GM12878 (cell line): Measurements from ENCODE around the gene ME3. TPM values are rescaled to one million over a fixed set of nuclear protein-coding genes. Genes with fewer than 3 reads are reported as not detected.

Source experiments
- ATAC-seq: fragments of 200-7000 bp; cut with Tn5 transposase; 3 replicates; pipeline ENCODE4 v1.9.1; 2020; ENCODE audit warnings: mild to moderate bottlenecking, moderate library complexity
- BruUV-seq: library from RNA; stranded (reverse); fragments of 400-500 nt; replicated peaks from 2 replicates; lab custom pipeline; 2021; lab: Mats Ljungman, UMichigan
- CTCF ChIA-PET: fragments of 300-600 bp; sonication (Branson Sonifier 250); formaldehyde crosslinking; extraction: SDS; loops from one replicate; lab custom pipeline; 2021; ENCODE audit warnings: inconsistent platforms; lab: Yijun Ruan, JAX
- POLR2A ChIA-PET: fragments of 350-600 bp; formaldehyde crosslinking; extraction: SDS; loops from one replicate; lab custom pipeline; 2021; ENCODE audit warnings: inconsistent platforms; lab: Charles Lee
- RAD21 ChIA-PET: fragments of 300-600 bp; sonication (Branson Sonifier 250); formaldehyde crosslinking; loops from one replicate; lab custom pipeline; 2023; ENCODE audit warnings: antibody characterized with exemption; ENCODE audit not compliant: unreplicated experiment; lab: Charles Lee
- SMC1A ChIA-PET: fragments of 300-600 bp; sonication (Branson Sonifier 250); formaldehyde crosslinking; loops from one replicate; lab custom pipeline; 2023; ENCODE audit not compliant: unreplicated experiment, uncharacterized antibody; lab: Charles Lee
- DNase-seq: peaks from one replicate; pipeline ENCODE4 v3.0.0-alpha.2; 2011; ENCODE audit warnings: low read depth, low spot score
- FAIRE-seq: peaks from 3 replicates; lab custom pipeline; 2011; peaks lifted over from hg19 to GRCh38; lab: Jason Lieb, UNC
- H2AFZ ChIP-seq: 2 replicates; pipeline ENCODE4 v1.6.0; 2011; ENCODE audit warnings: low read depth, low read length, control low read depth; ENCODE audit not compliant: control insufficient read depth
- H3K27ac ChIP-seq: 2 replicates; pipeline ENCODE4 v1.5.1; 2011; ENCODE audit warnings: control low read depth; ENCODE audit not compliant: control insufficient read depth, insufficient read depth
- H3K27me3 ChIP-seq, 2 experiments: replicated peaks in 1 of 2; 2 replicates each; pipeline versions ENCODE4 v1.6.0 to v1.6.1; 2011; ENCODE audit warnings: low read length in 1 of 2; ENCODE audit not compliant: control insufficient read depth in 2 of 2, insufficient read depth in 2 of 2
- H3K36me3 ChIP-seq, 2 experiments: 2 replicates each; pipeline ENCODE4 v1.5.1; 2011; ENCODE audit warnings: low read length in 1 of 2; ENCODE audit not compliant: control insufficient read depth in 2 of 2, insufficient read depth in 2 of 2
- H3K4me1 ChIP-seq: 2 replicates; pipeline ENCODE4 v1.6.1; 2011; ENCODE audit warnings: mild to moderate bottlenecking, low read length, moderate library complexity, mixed read lengths; ENCODE audit not compliant: control insufficient read depth, insufficient read depth
- H3K4me2 ChIP-seq: 2 replicates; pipeline ENCODE4 v1.6.0; 2011; ENCODE audit warnings: control low read depth; ENCODE audit not compliant: control insufficient read depth, insufficient read depth
- H3K4me3 ChIP-seq: fragments of 200-600 bp; sonication (generic); 2 replicates; pipeline ENCODE4 v1.5.1; 2016
- H3K79me2 ChIP-seq: 2 replicates; pipeline ENCODE4 v1.6.0; 2011; ENCODE audit warnings: low read length; ENCODE audit not compliant: control insufficient read depth, insufficient read depth
- H3K9ac ChIP-seq: 2 replicates; pipeline ENCODE4 v1.8.0; 2011; ENCODE audit warnings: low read length, control low read depth, mixed read lengths; ENCODE audit not compliant: control insufficient read depth, insufficient read depth
- H3K9me3 ChIP-seq: replicated peaks from 3 replicates; pipeline ENCODE4 v1.5.1; 2011; ENCODE audit warnings: mild to moderate bottlenecking, low read length; ENCODE audit not compliant: control insufficient read depth, insufficient read depth
- H4K20me1 ChIP-seq: 2 replicates; pipeline ENCODE4 v1.6.0; 2011; ENCODE audit not compliant: control insufficient read depth, insufficient read depth
- ATF7 ChIP-seq: fragments of 450-650 bp; IDR thresholded peaks from 2 replicates; pipeline ENCODE4 v1.6.1; 2016; ENCODE audit warnings: low read depth, mild to moderate bottlenecking
- CBX5 ChIP-seq: sonication (generic); IDR thresholded peaks from 2 replicates; pipeline ENCODE4 v1.6.1; 2016; ENCODE audit warnings: low read depth, moderate library complexity, mild to moderate bottlenecking, inconsistent platforms
- CEBPB ChIP-seq, 2 experiments: fragments of 150-350 bp in 1 of 2; IDR thresholded peaks; 2 replicates each; pipeline ENCODE4 v1.6.1; 2012 to 2014; ENCODE audit warnings: low read depth in 2 of 2, low read length in 2 of 2, borderline replicate concordance in 1 of 2, inconsistent platforms in 1 of 2
- CREB1 ChIP-seq: IDR thresholded peaks from 2 replicates; pipeline ENCODE4 v1.6.1; 2012; ENCODE audit warnings: low read depth, mild to moderate bottlenecking, inconsistent platforms
- MAX ChIP-seq: IDR thresholded peaks from 2 replicates; pipeline ENCODE4 v1.6.1; 2012; ENCODE audit warnings: low read depth, low read length, improper control_type of control experiment
- MEF2A ChIP-seq: IDR thresholded peaks from 2 replicates; pipeline ENCODE4 v1.6.1; 2011; ENCODE audit warnings: low read depth, mild to moderate bottlenecking, low read length, moderate library complexity; ENCODE audit not compliant: insufficient read depth
- MLLT1 ChIP-seq: fragments of 450-650 bp; IDR thresholded peaks from 2 replicates; pipeline ENCODE4 v1.6.1; 2016; ENCODE audit warnings: mild to moderate bottlenecking
- MYC ChIP-seq: IDR thresholded peaks from 2 replicates; pipeline ENCODE4 v1.6.1; 2011; ENCODE audit warnings: mild to moderate bottlenecking, low read length, moderate library complexity, inconsistent platforms; ENCODE audit not compliant: insufficient read depth, insufficient replicate concordance, insufficient read length, severe bottlenecking
- REST ChIP-seq: IDR thresholded peaks from 2 replicates; pipeline ENCODE4 v1.6.1; 2012; ENCODE audit warnings: mild to moderate bottlenecking, low read depth, low read length
- SMAD5 ChIP-seq: IDR thresholded peaks from 2 replicates; pipeline ENCODE4 v1.6.1; 2016; ENCODE audit warnings: antibody characterized with exemption, low read depth
- WGBS: methylation state at CpG from one replicate; pipeline ENCODE4 v1.1.6; 2016; ENCODE audit warnings: low lambda C conversion rate; ENCODE audit not compliant: insufficient replicate concordance, insufficient coverage; ENCODE audit errors: missing lambda C conversion rate; 5-methylcytosine and 5-hydroxymethylcytosine counted together
- in situ Hi-C: fragments of 300-500 bp; cut with MboI; formaldehyde crosslinking; loops from 9 replicates; pipeline ENCODE4 v1.14.3; 2018; ENCODE audit warnings: mixed read lengths
- intact Hi-C: fragments of 100-400 bp; cut with micrococcal nuclease; formaldehyde crosslinking; loops from one replicate; pipeline ENCODE4 v1.14.2; 2022; ENCODE audit not compliant: unreplicated experiment
- polyA plus RNA-seq, 11 experiments: library from polyadenylated mRNA; depleted of rRNA in 4 of 11; unstranded in 6 of 11; stranded (reverse) in 5 of 11; fragments of >200 nt; fragmentation: Nextera tagmentation in 4 of 11; fragmentation: Illumina TruSeq in 1 of 11; extraction: Ambion mirVana in 4 of 11; extraction: Trizol in 1 of 11; gene quantifications; 1 replicate in 1 of 11; 2 replicates in 10 of 11; pipeline versions ENCODE4 v1.2.1 to v1.2.3, GENCODE V29; 2011 to 2016; ENCODE audit warnings: inconsistent platforms in 2 of 11, missing spikeins in 2 of 11, low read depth in 1 of 11
- total RNA-seq, 4 experiments: library from RNA; depleted of rRNA in 3 of 4; stranded (reverse); fragments of >200 nt in 3 of 4; fragmentation: Illumina TruSeq in 1 of 4; extraction: Trizol in 1 of 4; gene quantifications; 2 replicates each; pipeline versions ENCODE4 v1.2.1 to v1.2.3, GENCODE V29; 2013 to 2021

Gene ME3
- total and polyA plus RNA-seq, 10 of the 15 experiments (the other 5 are each of a cell fraction or from before 2014, with no cell fraction given): 0.06 to 0.40 (median 0.19) TPM; not detected in 2

GRCh38 chr11:86688398-86689179, 16.2 kb upstream of the ME3 start (continued):
- TF ChIP-seq MYC: no peak
- TF ChIP-seq SMAD5: no peak
- TF ChIP-seq MAX: no peak
- TF ChIP-seq, all 136 proteins: peak for 4

- POLR2A ChIA-PET: no interaction called here
- in situ Hi-C loops (no loop called here), intact Hi-C loops (no loop called here)
- peaks cover 0 to 2% of the 10 kb centered on the region in 2 experiments; a peak in 1 of 4 replicates for H3K27me3 ChIP-seq
- RAD21 ChIA-PET: no interaction called here
- SMC1A ChIA-PET: interaction anchor here (1.0 to 1.8 kb wide), 2 partner anchors 9 to 94 kb away, joined by 3 to 4 read pairs; no protein-coding TSS in a partner anchor
- no peaks in the 10 kb centered on the region for H3K9me3 ChIP-seq
- H3K4me3 ChIP-seq: no peak overlapping the region
- BruUV-seq: no TSS peak
- FAIRE-seq (no peak), ATAC-seq (no peak), DNase-seq (no peak)
- no peaks in the 10 kb centered on the region for H3K79me2 ChIP-seq
- H2AFZ ChIP-seq: no peak overlapping the region
- H3K4me1 ChIP-seq: no peaks in the 10 kb centered on the region
- no peak overlapping the region for H3K4me2 ChIP-seq
- WGBS: 69% methylated on average over 5 of the region's 5 CpGs
- no peak overlapping the region for H3K27ac ChIP-seq
- no peak for TF ChIP-seq MEF2A
- TF ChIP-seq MLLT1: no peak
- no peak for TF ChIP-seq REST
- TF ChIP-seq CEBPB (IDR thresholded peaks at IDR 0.05; ENCODE audit: borderline replicate concordance in 1 of 2, low read depth in 2 of 2, low read length in 2 of 2): no peak
- TF ChIP-seq CREB1: no peak
- TF ChIP-seq CBX5: no peak
- no peak for TF ChIP-seq ATF7
- H4K20me1 ChIP-seq: no peaks in the 10 kb centered on the region
- H3K36me3 ChIP-seq: no peaks in the 10 kb centered on the region
- no peak overlapping the region for H3K9ac ChIP-seq
- CTCF ChIA-PET: interaction anchor here (1.4 to 2.1 kb wide), 2 partner anchors 13 to 79 kb away, joined by 5 to 8 read pairs; no protein-coding TSS in a partner anchor
These were observed 14.9 kb upstream of the ME3 start for GRCh38 chr11:86687185-86687778.
